ENCODE results near the gene ADRB2.

DNA sequence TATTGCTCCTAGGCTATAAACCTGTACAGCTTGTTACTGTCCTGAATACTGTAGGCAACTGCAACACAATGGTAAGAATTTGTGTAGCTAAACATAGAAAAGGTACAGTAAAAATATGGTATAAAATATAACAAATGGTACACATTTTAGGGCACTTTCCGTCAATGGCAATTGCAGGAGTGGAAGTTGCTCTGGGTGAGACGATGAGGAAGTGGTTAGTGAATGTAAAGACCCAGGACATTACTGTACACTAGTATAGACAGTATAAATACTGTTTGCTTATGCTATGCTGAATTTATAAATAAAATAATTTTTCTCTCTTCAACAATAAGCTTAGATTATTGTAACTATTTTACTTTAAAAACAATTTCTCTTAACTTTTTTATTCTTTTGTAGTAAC, 15.6 kb upstream of the ADRB2 start:
- TF ChIP-seq CTCF (conservative IDR thresholded peaks at IDR 0.05) (no peak), EZH2 (IDR thresholded peaks at IDR 0.05; ENCODE audit: low read depth) (no peak)
